GM19455 (cell line): ENCODE results near the gene MAPK1.
"Not testable (repeated sequence)": the region's sequence is repeated elsewhere in the genome, so short reads cannot be mapped to it uniquely, and the experiment has no call there.

ENCODE experiments used
- ATAC-seq: cut with Tn5 transposase; IDR thresholded peaks from one replicate; pipeline ENCODE4 v1.9.1; 2021; ENCODE audit not compliant: unreplicated experiment

MAPK1 gene

DNA sequence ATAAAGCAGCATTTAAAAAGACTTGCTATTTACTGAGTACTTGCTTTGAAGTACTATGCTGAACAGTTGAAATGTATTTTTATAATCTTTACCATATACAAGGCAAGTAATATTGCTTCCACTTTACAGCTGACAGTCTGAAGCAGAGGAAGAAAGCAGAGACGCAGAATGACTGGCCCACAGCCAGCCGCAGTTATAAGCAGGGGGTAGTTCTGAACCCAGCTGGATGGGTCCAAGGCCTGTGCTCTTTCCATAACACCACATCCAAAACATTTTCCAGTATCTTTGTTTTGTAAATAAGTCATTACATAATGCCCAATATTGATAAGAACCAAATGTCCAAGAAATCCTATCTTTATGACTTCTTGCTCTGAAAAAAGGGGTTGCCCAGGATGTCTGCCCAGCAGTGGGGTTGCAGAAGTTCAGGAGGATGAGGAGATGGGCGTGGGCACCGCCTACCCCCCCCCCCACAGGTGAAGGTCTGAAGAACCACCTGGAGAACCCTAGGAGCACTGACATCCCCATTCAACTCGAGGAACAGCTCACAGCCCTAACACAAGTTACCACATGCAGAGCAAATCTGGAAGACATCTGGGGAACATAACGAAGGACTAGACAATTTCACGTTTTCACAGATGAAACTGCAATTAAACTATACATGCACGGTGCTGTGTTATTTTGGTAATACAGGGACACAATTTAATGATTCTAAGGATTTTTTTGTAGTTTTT is 107.6 kb downstream of the MAPK1 start:
- ATAC-seq: no peak

DNA sequence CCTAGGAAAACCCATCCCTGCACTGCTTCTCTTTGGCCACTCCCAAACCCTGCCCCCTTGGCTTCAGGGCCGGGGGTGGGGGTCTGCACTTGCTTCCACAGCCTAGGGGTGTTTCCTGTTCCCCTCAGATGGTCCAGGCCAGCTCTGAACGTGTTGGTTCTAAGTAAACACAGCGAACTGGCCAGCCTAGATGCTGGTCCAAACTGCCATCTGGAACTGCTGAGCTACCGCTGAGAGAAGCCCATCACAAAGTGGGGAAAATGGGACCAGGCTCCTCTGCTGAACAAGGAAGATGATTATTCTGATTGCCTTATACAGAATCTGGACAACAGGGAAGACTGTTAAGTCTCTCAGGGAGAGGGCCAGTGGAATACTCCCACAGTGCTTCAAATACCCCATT is 108.4 kb downstream of the MAPK1 start:
- no peak for ATAC-seq

DNA sequence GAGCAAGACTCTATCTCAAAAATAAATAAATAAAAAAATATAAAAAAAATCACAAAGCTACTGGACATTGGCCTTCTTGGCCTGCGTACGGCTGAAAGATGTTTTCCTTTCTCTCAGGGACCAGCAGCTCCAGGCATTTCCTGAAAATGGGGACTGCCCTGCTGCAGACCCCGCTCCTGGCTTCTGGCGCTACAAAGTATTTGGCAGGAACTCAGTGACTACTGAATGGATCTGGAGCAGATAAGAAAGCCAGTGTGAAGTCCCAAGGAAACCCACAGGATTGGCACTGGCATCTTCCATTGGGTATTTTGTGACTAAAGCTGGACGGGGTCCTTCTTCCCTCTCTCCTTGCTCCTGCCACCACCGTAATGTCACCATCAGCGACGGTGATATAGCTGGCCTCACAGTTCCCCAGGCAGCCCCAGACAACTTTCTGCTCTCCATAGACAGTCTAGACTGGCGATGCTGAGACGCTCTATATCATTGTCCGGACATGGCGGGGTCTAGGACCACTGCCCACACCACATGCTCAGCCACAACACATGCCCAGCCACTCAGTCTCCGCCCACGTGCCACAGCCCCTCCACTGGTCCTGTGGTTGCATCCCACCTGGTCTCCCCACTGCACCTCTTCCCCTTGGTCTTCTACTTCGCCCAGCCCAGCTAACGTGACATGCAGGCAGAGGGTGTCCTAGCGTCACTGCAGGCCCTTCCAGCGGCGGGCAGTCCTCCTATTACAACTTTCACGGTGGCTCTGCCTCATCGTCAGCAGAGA is 109.2 kb downstream of the MAPK1 start:
- ATAC-seq: no peak

DNA sequence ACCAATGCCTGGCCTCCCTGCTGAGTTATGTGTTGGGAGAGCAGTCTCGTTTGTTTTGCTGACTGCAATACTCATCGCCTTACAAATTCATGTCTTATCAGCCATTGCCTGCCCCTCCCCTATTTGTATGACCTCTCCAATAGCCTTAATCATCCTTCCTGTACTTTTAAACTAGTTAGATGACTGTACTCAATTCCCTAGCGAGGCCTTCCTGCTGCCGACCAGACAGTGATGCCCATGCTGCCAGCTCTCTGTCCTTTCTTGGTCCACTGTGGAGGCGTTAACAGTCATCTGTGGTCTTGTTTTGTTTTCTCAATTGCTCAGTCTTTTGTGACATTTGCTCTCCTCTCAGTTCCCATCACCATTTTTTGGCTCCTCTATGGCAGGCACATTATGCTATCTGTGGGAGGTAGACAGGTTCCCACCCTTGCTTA is 111.6 kb downstream of the MAPK1 start:
- ATAC-seq: no peak

DNA sequence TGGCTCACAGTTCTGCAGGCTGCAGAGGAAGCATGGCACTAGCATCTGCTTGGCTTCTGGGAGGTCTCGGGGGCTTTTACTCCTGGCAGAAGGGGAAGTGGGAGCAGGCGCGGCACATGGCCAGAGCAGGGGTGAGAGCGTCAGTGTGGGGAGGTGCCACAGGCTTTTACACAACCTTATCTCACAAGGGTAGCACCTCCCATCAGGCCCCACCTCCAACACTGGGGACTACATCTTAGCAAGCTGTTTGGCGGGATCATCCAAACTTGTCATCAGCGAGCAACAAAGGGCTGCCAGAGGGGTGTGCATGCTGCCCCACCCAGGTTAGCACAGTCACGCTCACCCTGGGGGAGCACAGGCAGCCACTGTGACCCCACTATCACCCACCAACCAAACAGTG is 112.9 kb downstream of the MAPK1 start:
- no peak for ATAC-seq

DNA sequence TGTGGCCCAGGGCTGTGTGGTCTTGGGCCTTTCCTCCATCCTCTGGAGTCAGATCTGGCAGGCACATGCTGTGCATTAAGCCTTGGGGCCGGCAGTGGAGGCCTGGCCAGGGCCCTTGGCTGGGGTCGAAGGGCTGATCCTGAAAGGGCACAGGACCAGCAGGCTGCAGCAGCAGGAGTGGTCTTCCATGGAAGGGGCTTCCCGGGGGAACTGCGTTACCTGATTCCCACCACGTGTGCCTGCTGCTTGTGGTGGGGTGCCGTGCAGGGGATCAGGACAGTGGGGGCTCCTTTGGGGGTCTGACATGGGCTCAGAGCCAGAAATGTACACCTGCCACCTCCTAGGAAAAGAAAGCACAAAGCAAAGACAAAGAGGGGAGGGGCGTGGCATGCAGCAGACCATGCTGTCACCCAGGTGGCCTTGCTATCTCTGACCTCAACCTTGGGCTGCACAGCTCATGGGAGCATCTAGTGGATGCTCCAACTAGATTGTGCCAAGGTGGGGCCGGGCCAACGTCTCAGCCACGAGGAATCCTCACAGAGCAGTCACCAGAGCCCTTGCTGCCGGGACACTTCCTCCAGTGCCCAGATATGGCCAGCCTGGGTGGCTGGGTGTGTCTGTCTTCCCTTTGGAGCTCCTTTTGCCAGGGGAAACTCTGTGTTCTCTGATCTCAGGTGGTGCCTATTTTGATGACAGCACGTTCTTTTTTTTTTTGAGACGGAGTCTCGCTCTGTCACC is 113.9 kb downstream of the MAPK1 start:
- no peak for ATAC-seq

DNA sequence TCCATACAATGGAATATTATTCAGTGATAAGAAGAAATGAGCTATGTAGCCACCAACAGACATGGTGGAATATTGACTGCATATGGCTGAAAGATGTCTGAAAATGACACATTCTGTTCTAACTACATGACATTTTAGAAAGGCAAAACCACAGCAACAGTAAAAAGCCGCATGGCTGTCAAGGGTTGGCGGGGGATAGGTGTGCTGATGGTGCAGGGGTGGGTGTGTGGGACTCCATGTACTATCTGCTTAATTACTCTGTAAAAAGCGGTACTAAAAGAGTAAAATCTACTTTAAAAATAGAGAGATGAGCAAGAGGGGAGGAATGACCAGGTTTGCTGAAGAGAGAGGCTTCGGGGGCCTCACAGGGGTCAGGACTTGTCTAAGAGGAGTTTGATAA is 115.2 kb downstream of the MAPK1 start:
- ATAC-seq: no peak

DNA sequence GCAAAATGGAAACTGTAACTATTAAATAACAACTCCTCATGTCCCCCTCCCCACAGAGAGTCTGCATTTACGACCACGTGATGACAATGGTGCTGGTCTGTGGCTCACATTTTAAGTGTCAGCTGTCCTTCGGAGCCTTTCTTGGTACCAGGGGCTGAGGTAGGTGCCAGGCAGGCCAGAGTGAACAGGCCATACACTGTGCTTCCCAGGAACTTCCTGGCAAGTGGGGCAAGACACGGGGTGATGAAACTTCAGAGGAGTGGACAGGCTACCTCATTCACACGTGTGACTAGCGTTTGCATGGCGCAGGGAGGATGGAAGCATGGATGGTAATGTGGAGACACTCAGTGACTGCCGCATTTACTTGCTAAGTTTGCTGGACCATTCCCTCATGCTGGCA is 121.5 kb downstream of the MAPK1 start:
- ATAC-seq: no peak

DNA sequence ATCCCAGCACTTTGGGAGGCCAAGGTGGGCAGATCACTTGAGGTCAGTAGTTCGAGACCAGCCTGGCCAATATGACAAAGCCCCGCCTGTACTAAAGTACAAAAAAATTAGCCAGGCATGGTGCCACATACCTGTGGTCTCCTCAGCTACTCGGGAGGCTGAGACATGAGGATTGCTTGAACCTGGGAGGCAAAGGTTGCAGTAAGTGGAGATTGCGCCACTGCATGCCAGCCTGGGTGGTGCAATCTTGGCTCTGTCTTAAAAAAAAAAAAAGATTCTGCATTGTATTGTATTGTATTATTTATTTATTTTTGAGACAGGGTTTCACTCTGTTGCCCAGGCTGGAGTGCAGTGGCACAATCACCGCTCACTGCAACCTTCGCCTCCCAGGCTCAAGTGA is 122.5 kb downstream of the MAPK1 start:
- ATAC-seq: not testable (repeated sequence)

DNA sequence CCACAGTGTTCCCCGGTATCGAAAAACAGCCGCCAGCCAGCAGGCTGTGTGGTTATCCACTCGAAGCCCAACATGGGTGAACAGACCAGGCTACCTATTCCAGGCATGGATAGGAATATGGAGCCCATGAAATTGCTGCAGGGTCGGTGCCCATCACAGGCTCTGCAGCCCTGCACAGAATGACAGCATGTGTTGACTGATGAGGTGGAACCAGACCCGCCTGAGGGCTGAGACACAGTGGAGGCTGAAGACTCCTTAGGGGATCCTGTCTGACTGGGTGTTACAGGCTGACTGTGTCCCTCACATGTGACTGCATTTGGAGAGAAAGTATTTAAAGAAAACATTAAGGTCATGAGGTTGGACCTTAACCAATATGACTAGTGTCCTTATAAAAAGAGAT is 125.7 kb downstream of the MAPK1 start:
- ATAC-seq: no peak

DNA sequence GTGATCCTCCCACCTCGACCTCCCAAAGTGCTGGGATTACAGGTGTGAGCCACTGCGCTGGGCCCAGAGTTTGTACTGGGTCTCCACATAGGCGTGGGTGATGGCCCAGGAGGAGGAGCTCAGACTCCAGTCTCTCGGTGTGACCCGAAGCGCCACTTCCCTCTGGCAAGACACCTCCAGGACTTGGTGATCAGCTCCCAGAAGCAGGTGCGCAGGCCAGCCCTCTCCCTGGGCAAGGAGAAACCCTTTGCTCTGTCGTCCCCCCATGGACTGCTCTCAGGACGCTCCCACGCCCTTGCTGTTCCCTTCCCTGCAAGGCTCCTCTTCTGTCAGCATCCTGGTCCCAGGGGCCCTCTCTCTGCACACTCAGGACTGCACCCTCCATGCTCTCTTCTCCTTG is 126.4 kb downstream of the MAPK1 start:
- ATAC-seq: no peak

DNA sequence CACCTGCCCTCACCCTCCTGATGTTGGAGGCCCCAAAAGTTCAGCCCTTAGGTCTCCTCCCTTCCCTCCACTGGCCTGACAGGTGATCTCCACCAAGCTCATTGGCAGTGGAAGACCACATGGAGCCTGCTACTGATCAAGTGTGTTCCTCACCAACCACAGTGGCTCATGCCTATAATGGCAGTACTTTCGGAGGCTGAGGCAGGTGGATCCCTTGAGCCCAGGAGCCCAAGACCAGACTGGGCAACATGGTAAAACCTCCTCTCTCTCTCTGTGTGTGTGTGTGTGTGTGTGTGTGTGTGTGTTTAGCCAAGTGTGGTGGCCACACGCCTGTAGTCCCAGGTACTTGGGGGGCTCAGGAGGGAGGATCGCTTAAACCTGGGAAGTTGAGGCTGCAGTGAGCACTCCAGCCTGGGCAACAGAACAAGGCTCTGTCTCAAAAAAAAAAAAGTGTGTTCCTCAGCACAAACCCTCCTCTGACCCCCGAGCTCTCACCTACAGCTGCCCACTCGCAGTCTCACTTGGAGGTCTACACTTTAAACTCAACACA is 127.5 kb downstream of the MAPK1 start:
- ATAC-seq: no peak

DNA sequence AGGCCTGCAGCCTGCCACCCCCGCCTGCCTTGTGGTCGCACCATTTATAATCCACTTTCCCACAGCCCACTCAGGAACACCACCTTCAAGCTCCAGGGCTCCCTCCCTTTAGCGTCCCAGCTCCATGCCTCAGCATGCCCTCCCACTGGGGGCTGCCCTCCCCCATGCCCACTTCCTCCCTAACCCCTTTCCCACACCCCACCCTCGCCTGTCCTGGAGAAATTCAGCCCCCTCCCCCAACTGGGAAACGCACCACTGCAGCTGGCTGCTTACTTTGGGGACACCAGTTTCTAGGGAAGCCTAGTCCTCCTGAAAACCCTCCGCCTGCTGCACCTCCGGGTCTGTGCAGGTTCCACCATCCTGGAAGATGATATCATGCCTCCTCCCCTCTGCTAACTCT is 128.5 kb downstream of the MAPK1 start:
- no peak for ATAC-seq

DNA sequence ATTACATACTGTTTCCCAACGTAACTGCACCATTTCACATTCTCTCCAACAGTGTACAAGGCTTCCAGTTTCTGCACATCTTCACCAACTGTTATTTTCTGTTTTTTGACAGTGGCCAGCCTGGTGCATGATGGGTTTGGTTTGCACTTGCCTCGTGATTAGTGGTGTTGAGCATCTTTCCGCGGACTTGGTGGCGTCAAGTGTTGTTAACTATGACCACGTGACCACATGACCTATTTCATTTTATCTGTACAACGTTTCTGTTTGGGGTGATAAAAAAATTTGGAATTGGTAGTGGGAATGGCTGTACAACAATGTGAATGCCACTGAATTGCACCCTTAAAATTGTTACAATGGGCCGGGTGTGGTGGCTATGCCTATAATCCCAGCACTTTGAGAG is 129.4 kb downstream of the MAPK1 start:
- ATAC-seq: no peak

DNA sequence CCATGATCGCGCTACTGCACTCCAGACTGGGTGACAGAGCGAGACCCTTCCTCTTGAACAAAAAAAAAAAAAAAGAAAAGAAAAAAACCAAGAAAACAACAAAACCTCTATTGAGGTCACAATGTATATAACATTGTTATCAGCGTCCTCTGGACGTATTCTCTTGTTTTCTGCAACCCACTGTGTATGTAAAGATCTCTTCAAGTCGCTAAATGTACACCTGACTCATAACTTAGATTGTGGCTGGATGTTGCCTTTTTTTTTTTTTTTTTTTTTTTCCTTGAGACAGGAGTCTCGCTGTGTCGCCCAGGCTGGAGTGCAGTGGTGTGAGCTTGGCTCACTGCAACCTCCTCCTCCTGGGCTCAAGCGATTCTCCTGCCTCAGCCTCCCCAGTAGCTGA is 130.5 kb downstream of the MAPK1 start:
- ATAC-seq: no peak

DNA sequence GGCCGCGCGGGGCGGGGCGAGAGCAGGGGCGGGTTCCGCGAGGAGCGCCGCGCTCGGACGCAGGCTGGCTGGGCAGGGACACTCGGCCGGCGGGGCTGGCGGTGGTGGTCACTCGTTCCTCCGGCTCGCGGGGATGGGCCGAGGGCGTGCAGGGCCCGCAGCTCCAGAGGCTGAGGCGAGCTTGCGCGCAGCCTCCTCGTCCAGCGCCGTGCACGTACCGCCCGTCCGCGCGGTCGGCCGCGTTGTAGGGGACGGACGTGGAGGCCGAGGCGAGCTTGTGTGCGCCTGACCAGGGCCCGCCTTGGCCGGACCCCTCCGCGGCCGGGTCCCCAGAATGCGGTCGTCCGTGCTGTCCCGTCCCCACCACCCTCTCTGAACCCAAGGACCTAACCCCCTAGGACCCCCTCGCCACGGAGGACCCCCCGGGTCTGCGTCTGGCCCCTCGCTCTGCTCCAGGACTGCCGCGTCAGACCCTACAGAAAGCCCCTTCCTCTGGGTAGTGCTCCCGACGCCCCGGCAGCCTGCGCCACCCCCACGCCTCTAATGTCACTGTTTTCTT is 131.3 kb downstream of the MAPK1 start:
- ATAC-seq: no peak

DNA sequence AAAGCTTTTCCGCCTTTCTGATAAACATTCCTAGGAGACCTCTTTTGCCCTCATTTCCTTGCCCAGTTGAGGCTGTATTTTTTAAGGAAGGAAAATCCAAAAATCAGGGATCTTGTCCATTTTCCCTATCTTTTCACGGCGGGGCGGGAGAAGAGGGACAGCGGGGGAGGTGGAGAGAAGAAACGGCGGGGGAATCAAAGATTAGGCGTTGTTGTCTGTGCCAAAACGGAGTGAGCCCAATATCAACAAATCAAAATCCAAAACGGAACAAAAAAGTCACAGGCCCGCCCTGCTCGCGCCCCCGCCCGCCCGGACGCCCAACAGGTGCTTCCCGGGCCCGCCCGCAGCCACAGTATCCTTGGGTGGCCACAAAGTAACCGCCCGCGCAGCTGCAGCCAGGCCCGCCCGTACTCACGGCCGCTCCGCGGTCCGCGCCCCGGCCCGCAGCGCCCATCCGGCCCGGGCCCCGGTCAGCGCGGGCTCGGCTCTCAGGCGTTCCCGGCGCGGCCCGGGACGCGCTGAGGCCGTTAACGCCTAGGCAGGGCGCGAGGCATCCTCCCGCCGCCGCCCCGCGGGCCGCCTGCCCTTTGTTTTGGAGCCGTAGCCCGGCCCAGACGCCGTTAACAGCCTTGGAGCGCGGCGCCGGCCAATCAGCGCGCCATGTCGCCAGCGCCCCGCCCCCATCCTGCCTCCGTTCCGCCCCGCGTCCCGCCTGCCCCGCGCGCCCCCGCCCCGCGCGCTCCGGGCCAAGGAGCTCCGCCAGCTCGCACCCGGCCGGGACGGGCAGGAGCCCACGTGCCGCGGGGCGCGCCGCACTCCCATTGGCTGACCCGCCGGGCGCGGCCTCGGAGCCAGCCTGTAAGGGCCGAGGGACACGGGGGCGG is 132.0 kb downstream of the MAPK1 start, which contains the start of gene YPEL1:
TSS of gene YPEL1 (minus strand) at position 595 of the 884 bp plus-strand sequence. CDS start 25,050 bp downstream, outside the sequence.
- peak; percentile 78 for ATAC-seq

DNA sequence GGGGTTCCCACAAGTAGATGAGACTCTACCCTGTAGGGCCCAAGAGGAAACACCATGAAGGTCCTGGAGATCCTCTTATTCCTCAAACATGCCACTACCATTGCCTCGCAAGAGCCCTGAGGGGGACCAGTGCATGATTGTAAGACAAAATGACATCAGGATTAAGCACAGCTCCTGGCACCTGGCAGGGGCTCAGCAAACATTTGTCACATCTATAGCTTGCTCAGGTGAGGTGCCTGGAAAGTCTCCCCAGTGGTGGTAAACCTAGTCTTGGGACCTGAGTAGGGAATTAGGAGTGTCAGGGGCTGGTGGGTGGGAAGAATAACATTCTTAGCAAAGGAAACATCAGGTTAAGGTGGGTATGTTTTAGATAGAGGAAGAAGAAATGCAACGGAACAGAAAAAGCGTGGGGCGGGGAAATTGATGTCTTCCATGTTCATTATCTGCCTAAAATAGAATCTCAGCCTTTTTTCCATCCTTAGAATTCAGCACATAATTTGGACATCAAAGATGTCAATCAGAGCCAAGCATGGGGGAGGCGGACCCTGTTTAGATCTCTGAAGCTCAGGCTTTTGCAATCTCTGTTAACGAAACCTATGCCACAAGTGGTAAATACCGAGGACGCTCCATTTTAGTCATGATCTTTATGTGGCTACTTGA is 132.8 kb downstream of the MAPK1 start:
- ATAC-seq: no peak

DNA sequence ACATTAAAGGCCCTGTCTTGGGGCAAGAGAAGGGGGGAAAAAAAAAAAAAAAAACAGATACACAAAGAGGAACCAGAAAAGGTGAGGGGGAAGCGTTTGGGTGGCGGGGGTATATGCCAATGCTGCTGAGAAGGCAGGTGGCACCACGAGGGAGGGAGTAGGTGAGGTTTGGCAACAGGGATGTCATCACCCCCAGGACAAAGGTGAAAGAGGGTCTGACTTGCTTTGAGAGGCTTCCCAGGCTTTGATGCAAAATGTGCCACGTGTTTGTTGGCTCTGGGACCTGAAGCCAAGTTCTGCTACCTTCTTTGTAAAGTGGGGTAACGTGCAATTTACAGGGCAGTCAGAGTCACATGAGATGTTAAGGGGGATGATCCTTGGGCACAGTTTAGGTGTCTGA is 135.9 kb downstream of the MAPK1 start:
- ATAC-seq: no peak
